ENCODE results near the gene LRRFIP2. TPM values are rescaled to one million over a fixed set of nuclear protein-coding genes. Genes with fewer than 3 reads are reported as not detected.

Gene LRRFIP2
- total RNA-seq, 1 donor from 2014 or later = 135 TPM

DNA sequence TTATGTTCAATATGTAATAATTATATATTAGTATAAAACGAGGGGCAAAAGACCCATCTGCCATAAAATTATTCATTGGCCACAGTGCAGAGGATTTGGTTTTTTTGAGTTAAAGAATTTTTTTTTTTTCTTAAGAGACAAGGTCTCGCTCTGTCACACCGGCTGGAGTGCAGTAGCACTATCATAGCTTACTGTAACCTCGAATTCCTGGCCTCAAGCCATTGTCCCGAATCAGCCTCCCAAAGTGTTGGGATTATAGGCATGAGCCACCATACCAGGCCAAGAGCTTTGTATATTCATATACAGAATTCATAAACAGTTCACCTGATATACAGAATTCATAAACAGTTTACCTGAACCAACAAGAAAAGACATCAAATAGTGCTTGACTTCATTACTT lies 20.2 kb upstream of the LRRFIP2 start:
- intact Hi-C loops (cut with DNase I) = no loop called here
- no peak for DNase-seq (ENCODE audit: low spot score)

DNA sequence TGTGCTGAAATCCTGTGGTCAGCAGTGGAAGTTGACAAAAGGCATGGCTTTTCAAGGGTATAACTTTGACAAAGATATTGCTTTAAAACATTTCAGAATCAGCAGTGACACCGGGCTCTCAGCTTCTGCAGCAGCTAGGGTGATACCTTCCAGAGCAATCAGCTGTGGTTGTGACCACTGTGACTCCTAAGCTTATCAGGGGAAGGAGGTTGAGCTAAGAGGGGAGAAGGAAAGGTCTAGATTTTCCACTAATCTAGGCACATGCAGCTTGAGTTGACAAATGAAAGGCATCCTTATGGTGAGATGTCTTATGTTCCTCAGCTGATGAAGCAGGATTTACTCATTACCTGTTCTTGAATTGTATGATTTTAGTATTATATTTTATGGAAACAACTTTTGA lies 16.3 kb upstream of the LRRFIP2 start:
- no peak for DNase-seq (ENCODE audit: low spot score)
- intact Hi-C loops (cut with DNase I) = no loop called here

DNA sequence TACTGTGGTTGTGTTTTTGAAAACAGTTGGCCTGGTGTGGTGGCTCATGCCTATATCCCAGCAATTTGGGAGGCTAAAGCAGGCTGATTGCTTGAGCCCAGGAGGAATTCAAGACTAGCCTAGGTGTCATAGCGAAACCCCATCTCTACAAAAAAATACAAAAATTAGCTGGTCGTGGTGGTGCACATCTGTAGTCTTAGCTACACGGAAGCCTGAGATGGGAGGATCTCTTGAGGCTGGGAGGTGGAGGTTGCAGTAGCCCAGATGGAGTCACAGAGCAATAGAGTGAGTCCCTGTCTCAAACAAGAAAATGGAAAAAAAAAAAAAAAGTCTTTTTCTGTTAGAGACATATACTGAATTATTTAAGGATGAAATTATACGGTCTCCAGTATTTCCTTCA lies 14.7 kb upstream of the LRRFIP2 start:
- intact Hi-C loops (cut with DNase I) = no loop called here
- no peak for DNase-seq (ENCODE audit: low spot score)

DNA sequence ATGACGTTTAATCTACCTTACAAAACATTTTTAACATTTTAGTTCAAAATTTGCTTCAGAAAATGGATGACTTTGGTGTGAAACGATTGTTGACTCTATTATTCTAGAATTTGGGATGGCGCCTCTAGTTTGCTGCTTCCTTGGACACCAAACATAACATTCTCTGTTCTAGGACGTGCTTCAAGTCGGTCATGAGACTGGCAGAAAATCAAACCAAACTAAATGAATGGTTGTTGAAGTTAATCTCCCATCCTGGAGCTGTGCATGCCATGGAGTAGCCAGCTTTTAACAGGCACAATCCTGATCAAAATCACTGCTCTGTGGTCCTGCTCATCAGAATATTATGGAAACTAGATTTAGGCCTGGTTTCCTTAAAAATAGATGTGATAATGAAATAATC lies 9.6 kb upstream of the LRRFIP2 start:
- intact Hi-C loops (cut with DNase I) = no loop called here

GRCh38 chr3:37183375-37183831 lies 9.0 kb upstream of the LRRFIP2 start:
- no peak for DNase-seq (ENCODE audit: low spot score)
- intact Hi-C loops (cut with DNase I) = no loop called here

More for the DNA sequence above, 9.6 kb upstream of the LRRFIP2 start:
- DNase-seq (ENCODE audit: low spot score) = no peak

DNA sequence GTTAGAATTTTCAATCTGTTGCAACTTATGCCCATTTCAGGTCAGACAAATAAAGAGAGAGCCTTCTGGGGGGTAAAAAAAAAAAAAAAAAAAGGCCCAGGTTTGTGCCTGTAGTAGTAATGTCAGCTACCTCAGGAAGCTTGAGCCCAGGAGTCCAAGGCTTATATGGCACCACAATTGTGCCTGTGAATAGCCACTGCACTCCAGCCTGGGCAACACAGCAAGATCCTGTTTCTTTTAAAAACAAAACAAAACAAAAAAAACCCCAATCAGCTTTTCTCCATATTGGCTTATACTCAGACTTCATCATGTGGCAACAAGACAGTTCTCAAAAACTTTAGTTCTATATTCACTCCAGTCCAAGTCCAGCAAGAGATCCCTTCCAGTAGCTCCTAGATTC lies 8.4 kb upstream of the LRRFIP2 start:
- no peak for DNase-seq (ENCODE audit: low spot score)
- intact Hi-C loops (cut with DNase I) = no loop called here

- DNase-seq (ENCODE audit: low spot score) = no peak
- intact Hi-C loops (cut with DNase I) = no loop called here
Observed at GRCh38 chr3:37181756-37182155, 7.4 kb upstream of the LRRFIP2 start.

DNA sequence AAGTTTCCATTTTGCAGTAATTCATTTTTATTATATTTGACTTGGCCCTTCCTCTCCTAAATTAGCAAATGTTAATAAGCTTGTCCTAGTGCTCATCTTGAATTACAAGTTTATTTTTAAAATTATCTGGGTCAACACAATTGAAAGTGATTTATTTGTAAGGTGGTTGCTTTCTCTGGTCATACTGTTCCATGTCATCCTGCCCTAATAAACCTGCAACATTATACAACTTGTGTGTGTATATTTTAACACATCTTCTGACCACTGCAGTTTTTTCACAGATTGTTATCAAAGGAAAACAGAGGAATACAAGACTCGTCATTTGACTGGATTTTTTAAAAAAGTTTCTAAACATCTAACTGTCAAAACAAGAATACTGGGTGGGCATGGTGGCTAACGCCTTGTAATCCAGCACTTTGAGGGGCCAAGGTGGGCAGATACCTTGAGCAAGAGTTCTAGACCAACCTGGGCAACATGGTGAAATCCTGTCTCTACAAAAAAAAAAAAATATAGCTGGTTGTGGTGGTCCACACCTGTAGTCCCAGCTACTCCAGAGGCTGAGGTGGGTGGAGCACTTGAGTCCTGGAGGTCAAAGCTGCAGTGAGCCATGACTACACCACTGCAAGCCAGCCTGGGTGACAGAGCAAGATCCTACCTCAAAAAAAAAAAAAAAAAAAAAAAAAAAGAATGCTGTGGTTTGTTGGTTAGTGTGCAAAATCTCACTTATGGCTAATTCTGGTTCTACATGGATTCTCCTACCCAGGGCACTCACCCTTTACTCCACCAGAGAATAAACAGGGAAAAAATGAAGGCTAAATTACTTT lies 5.0 kb upstream of the LRRFIP2 start:
- no peak for DNase-seq (ENCODE audit: low spot score)
- intact Hi-C loops (cut with DNase I) = no loop called here

DNA sequence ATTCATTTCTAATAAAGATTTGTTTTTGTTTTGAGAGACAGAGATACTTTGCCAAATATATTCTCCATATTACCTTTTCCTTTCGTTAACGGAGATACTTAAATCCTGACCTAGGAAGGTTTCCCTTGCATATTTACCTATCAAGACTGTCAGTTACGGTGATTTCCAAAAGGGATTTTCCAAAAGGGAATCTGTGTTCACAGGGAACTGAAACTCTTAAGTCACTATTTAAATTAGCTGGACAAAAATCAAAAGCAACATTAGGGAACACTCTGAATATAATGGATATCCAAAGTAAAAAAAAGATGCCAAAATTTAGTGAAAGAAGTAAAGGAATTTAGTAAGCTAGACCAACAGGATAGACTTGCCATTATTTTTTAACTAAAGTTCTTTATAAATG lies 576 bp downstream of the LRRFIP2 start:
- intact Hi-C loops (cut with DNase I) = loop anchor here (5.0 kb wide), 1 partner anchor 38 kb away; no protein-coding TSS in a partner anchor
- no peak for DNase-seq (ENCODE audit: low spot score)

DNA sequence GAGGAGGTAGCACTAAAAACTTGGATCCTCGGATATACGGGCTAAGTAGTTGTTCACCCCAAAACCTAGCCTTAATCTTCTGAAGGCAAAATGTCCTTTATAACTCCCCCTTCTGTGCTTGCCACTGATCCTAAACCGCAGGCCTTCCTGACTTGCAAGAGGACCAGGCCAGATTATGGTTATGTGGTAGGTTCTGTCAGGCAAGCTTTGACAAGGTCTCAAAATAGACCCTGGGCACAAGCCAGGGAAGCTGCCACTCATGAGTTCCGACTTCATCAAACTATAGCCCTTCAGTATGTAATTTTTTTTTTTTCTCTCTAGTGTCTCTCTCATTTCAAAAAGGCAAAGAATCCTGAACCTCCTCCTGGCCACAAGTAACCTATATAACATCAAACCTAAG lies 3.2 kb downstream of the LRRFIP2 start:
- intact Hi-C loops (cut with DNase I) = loop anchor here (5.0 kb wide), 1 partner anchor 41 kb away; no protein-coding TSS in a partner anchor
- no peak for DNase-seq (ENCODE audit: low spot score)

DNA sequence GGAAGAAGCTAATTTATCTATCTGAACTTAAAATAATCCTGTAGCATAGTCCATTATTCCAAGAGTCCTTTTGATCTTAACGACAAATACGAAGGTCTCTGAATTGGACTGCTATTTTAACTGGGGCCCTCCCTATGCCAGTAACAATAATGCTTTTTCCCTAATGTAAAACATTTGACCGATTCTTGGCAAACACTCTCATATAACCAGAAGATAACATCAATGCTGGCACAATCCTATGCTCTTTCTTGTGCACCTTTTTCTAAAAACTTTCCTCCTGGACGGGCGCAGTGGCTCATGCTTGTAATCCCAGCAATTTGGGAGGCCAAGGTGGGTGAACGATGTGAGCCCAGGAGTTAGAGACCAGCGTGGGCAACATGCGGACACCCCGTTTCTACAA lies 3.9 kb downstream of the LRRFIP2 start:
- DNase-seq (ENCODE audit: low spot score) = no peak
- intact Hi-C loops (cut with DNase I) = loop anchor here (5.0 kb wide), 1 partner anchor 42 kb away; no protein-coding TSS in a partner anchor

DNA sequence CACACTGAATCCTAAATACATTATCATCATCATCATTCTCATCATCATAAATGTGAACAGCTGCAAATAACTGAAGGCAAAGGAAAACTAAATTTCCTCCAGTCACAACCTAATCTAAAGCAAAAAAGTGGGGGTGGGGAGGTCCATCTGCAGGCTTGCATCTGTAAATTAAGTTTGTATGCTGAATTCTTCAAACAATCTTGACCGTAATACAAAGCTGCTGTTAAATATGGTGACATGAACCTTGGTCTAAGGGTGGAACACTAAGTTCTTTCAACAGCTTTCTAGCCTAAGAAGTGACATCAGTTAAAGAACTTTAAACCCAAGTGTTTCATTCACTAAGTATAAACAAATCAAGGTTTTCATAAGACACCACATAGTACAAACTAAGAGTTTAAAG lies 4.3 kb downstream of the LRRFIP2 start:
- intact Hi-C loops (cut with DNase I) = loop anchor here (5.0 kb wide), 1 partner anchor 42 kb away; no protein-coding TSS in a partner anchor
- DNase-seq (ENCODE audit: low spot score) = no peak

- DNase-seq (ENCODE audit: low spot score) = no peak
- intact Hi-C loops (cut with DNase I) = loop anchor here (5.0 kb wide), 1 partner anchor 37 kb away; no protein-coding TSS in a partner anchor
Observed at GRCh38 chr3:37168896-37169295, 5.5 kb downstream of the LRRFIP2 start.

GRCh38 chr3:37163262-37164015 lies 10.9 kb downstream of the LRRFIP2 start:
- intact Hi-C loops (cut with DNase I) = no loop called here
- no peak for DNase-seq (ENCODE audit: low spot score)

DNA sequence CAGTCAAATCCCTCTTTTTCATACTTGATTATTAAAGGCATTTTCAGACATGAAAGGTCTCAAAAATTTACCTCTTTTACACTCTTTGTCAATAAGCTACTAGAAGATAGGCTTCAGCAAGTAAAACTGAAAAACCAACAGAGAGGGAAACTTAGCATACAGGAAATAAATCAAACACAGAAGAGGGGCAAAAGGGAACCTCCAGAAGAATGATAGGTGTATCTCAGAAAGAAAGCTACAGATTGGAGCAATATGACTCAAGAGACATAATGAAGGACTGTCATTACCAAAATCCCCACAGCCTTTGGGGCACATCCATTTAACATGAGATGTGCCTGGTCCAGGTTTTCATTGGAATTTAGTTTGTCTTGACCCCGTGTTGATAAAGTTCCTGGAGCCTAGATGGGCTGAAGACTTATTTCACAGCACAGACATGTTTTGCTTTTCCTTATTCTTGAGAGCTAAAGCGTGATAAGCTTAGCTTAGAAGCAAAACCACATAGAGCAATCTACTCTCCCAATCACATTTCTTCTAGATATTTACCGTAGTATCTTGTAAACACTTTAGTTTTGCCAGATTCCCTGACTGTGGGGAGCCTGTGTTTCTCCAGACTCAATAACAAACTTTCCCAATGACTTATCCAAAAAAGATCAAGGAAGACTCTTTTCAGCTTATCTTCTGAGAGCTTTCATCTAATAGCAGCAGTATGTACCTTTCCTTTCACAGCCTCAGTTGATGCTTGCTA lies 11.7 kb downstream of the LRRFIP2 start:
- intact Hi-C loops (cut with DNase I) = no loop called here

DNA sequence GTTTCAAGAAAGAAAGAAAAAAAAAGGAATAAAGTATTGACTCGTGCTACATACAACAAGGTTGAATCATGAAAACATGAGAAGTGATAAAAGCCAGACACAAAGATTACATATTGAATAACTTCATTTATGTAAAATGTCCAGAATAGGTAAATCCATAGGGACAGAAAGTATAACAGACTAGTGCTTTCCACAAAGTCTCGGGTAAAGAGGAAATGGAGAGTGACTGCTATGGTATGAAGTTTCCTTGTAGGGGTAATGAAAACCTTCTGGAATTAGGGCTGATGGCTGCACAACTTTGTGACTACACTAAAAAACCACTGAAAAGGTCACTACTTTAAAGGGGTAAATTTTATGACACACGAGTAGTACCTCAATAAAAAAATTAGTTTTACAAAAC lies 13.0 kb downstream of the LRRFIP2 start:
- intact Hi-C loops (cut with DNase I) = no loop called here
- no peak for DNase-seq (ENCODE audit: low spot score)

More for the DNA sequence above, 11.7 kb downstream of the LRRFIP2 start:
- DNase-seq (ENCODE audit: low spot score) = no peak

DNA sequence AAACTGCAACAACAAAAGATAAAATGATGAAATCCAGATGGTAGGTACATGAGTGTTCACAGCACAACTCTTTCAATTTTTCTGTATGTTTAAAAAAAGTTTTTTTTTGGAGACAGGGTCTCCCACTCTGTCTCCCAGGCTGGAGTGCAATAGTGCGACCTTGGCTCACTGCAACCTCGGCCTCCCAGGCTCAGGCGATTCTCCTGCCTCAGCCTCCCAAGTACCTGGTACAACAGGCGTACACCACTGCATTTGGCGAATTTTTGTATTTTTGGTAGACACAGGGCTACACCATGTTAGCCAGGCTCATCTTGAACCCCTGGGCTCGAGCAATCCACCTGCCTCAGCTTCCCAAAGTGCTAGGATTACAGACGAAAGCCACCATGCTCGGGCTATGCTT lies 18.6 kb downstream of the LRRFIP2 start:
- intact Hi-C loops (cut with DNase I) = no loop called here
- no peak for DNase-seq (ENCODE audit: low spot score)

GRCh38 chr3:37154668-37155314 lies 19.6 kb downstream of the LRRFIP2 start:
- intact Hi-C loops (cut with DNase I) = no loop called here
- DNase-seq (ENCODE audit: low spot score) = no peak

DNA sequence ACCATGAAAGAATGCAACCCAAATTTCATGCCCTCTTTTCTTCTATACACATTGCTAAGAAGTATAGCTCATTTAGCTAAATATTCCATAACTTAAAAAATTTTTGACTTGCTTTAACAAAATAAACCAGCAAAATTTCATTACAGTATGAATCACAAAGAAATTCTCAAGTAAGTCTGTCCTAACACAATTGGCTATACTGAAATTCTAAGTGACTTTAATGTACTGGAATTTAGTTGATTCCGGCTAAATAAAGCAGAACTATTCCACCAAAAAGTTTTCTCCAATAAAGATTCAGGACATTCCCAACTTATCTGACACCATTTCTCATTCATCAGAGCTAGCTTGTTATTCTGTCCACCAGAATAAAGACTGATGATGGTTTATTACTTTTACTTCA lies 23.8 kb downstream of the LRRFIP2 start:
- intact Hi-C loops (cut with DNase I) = no loop called here
- no peak for DNase-seq (ENCODE audit: low spot score)
